Vagina (tissue), 2 donors: Measurements from ENCODE around the gene PLEKHM2.

Experiments used
- CTCF ChIP-seq, 3 experiments: fragments of 450-650 bp in 2 of 3; fragments of 200-600 bp in 1 of 3; sonication (generic) in 1 of 3; IDR thresholded peaks; one replicate each; pipeline ENCODE4 v1.5.1; 2017 to 2019; ENCODE audit warnings: antibody characterized with exemption in 3 of 3, mild to moderate bottlenecking in 2 of 3, moderate library complexity in 2 of 3
- POLR2A ChIP-seq, 2 donors: fragments of 450-650 bp; IDR thresholded peaks; one replicate each; pipeline ENCODE4 v1.6.1; 2017; ENCODE audit warnings: antibody characterized with exemption in 2 of 2, mild to moderate bottlenecking in 2 of 2, moderate library complexity in 2 of 2
- POLR2AphosphoS5 ChIP-seq, 2 donors: sonication (generic); formaldehyde crosslinking; IDR thresholded peaks; one replicate each; pipeline ENCODE4 v1.9.0; 2017; ENCODE audit warnings: antibody characterized with exemption in 2 of 2, mild to moderate bottlenecking in 2 of 2, low read depth in 1 of 2; ENCODE audit not compliant: insufficient read depth in 1 of 2

GRCh38 chr1:15654091-15654690, 29.9 kb upstream of the PLEKHM2 start:
- TF ChIP-seq CTCF (IDR thresholded peaks at IDR 0.05) (no peak), POLR2A (IDR thresholded peaks at IDR 0.05) (no peak), POLR2AphosphoS5 (IDR thresholded peaks at IDR 0.05; ENCODE audit: insufficient read depth in 1 of 2, low read depth in 1 of 2) (no peak)
